K562 (cell line): ENCODE measurements around the gene PLAAT4. TPM values are rescaled to one million over a fixed set of nuclear protein-coding genes. Genes with fewer than 3 reads are reported as not detected.
A peak's percentile ranks its signal among the peaks of the same experiment; 100 is the strongest.

Experiments used
- CXXC5 ChIP-seq: fragments of 250-450 bp; sonication (Bioruptor Pico); IDR thresholded peaks from 2 replicates; pipeline ENCODE4 v1.8.0; 2022; ENCODE audit warnings: inconsistent platforms, mild to moderate bottlenecking, moderate library complexity
- ELF4 ChIP-seq: fragments of 450-650 bp; formaldehyde crosslinking; IDR thresholded peaks from 2 replicates; pipeline ENCODE4 v1.4.0; 2022; ENCODE audit warnings: missing genetic modification characterization
- ELK3 ChIP-seq: fragments of 450-650 bp; formaldehyde crosslinking; IDR thresholded peaks from 2 replicates; pipeline ENCODE4 v1.4.0; 2020; ENCODE audit warnings: mild to moderate bottlenecking
- HOMEZ ChIP-seq: fragments of 250-450 bp; sonication (Bioruptor Pico); IDR thresholded peaks from 2 replicates; pipeline ENCODE4 v1.4.0; 2020; ENCODE audit warnings: mild to moderate bottlenecking, moderate library complexity
- HSF4 ChIP-seq: fragments of 250-450 bp; sonication (Bioruptor Pico); IDR thresholded peaks from 2 replicates; pipeline ENCODE4 v2.1.2; 2022; ENCODE audit warnings: mild to moderate bottlenecking, moderate library complexity, borderline replicate concordance
- LCOR ChIP-seq: sonication (generic); formaldehyde crosslinking; IDR thresholded peaks from 2 replicates; pipeline ENCODE4 v1.8.0; 2022; ENCODE audit warnings: mild to moderate bottlenecking, missing genetic modification reagents
- MAZ ChIP-seq, 2 experiments: fragments of 450-650 bp in 1 of 2; sonication (generic) in 1 of 2; formaldehyde crosslinking; IDR thresholded peaks in 1 of 2; conservative IDR thresholded peaks in 1 of 2; 2 replicates each; pipeline versions ENCODE4 v1.4.0 to v1.5.0; 2020; ENCODE audit warnings: mild to moderate bottlenecking in 1 of 2, missing genetic modification reagents in 1 of 2
- RREB1 ChIP-seq: fragments of 250-450 bp; sonication (Bioruptor Pico); IDR thresholded peaks from 2 replicates; pipeline ENCODE4 v1.4.0; 2020
- TSHZ1 ChIP-seq: fragments of 250-450 bp; sonication (Bioruptor Pico); IDR thresholded peaks from 2 replicates; pipeline ENCODE4 v1.4.0; 2020; ENCODE audit warnings: mild to moderate bottlenecking, moderate library complexity
- ZNF639 ChIP-seq, 2 experiments: fragments of 200-800 bp in 1 of 2; sonication (Bioruptor generic) in 1 of 2; sonication (generic) in 1 of 2; formaldehyde crosslinking in 1 of 2; IDR thresholded peaks in 1 of 2; conservative IDR thresholded peaks in 1 of 2; 2 replicates each; pipeline versions ENCODE4 v1.5.0 to v1.6.1; 2016 to 2020; ENCODE audit warnings: missing compliant biosample characterization in 1 of 2, missing genetic modification characterization in 1 of 2, missing genetic modification reagents in 1 of 2
- ZNF766 ChIP-seq: fragments of 200-800 bp; sonication (Bioruptor generic); conservative IDR thresholded peaks from 2 replicates; pipeline ENCODE4 v1.6.1; 2016; ENCODE audit warnings: missing genetic modification characterization, missing compliant biosample characterization
- polyA plus RNA-seq, 8 experiments: library from polyadenylated mRNA; depleted of rRNA in 4 of 8; stranded (reverse) in 5 of 8; unstranded in 3 of 8; fragments of >200 nt; fragmentation: Nextera tagmentation in 2 of 8; fragmentation: Illumina TruSeq in 1 of 8; extraction: Ambion mirVana in 2 of 8; extraction: Trizol in 1 of 8; gene quantifications; 2 replicates each; pipeline versions ENCODE4 v1.2.1 to v1.2.3, GENCODE V29; 2011 to 2014; ENCODE audit warnings: inconsistent platforms in 1 of 8, missing spikeins in 1 of 8
- total RNA-seq, 7 experiments: library from RNA; depleted of rRNA in 6 of 7; stranded (reverse); fragments of >200 nt in 6 of 7; fragmentation: Illumina TruSeq in 2 of 7; extraction: Trizol in 2 of 7; gene quantifications; 2 replicates each; pipeline versions ENCODE4 v1.2.1 to v1.2.3, GENCODE V29; 2011 to 2021; ENCODE audit warnings: low replicate concordance in 1 of 7

PLAAT4 gene
- total and polyA plus RNA-seq, 9 of the 15 experiments (the other 6 are each of a cell fraction or from before 2014, with no cell fraction given) = 0.54 to 3.0 (median 1.3) TPM; not detected in 1

GRCh38 chr11:63531074-63531792 is 5.4 kb upstream of the PLAAT4 start (continued):
- TF ChIP-seq TSHZ1 = peak; percentile 98
- TF ChIP-seq ELF4 (CRISPR knock-in tag) = peak; percentile 82; the same call in 1 of the 2 replicates
- peak; percentile 65; the same call in 1 of the 2 replicates for TF ChIP-seq LCOR
- peak in 1 of 2 experiments; percentile 85; a peak in 2 of 4 replicates for TF ChIP-seq ZNF639 (CRISPR knock-in tag; conservative IDR thresholded peaks at IDR 0.05 in 1 of 2, IDR thresholded peaks at IDR 0.05 in 1 of 2)
- peak; percentile 99 for TF ChIP-seq RREB1
- TF ChIP-seq HOMEZ (CRISPR knock-in tag) = peak; percentile 97
- TF ChIP-seq CXXC5 (CRISPR knock-in tag) = peak; percentile 86
- TF ChIP-seq HSF4 (CRISPR knock-in tag) = peak; percentile 92; the same call in 1 of the 2 replicates
- TF ChIP-seq ELK3 (CRISPR knock-in tag) = peak; percentile 92
- peak; percentile 80 for TF ChIP-seq ZNF766 (CRISPR knock-in tag)
- peak in 1 of 2 experiments; percentile 85; a peak in 2 of 4 replicates for TF ChIP-seq MAZ (CRISPR knock-in tag; conservative IDR thresholded peaks at IDR 0.05 in 1 of 2, IDR thresholded peaks at IDR 0.05 in 1 of 2)
